Body of pancreas (tissue), 4 donors: ENCODE measurements around the gene CD248. TPM values are rescaled to one million over a fixed set of nuclear protein-coding genes. Genes with fewer than 3 reads are reported as not detected.

ENCODE experiments used
- ATAC-seq: fragments of 150-250 bp; one replicate; pipeline ENCODE4 v1.9.1; 2016
- DNase-seq, 4 donors: peaks; one replicate each; pipeline ENCODE4 v3.0.0-alpha.2; 2019
- H3K27ac ChIP-seq, 4 donors: fragments of 200-600 bp; sonication (generic); 1 replicate in 3 of 4; 2 replicates in 1 of 4; pipeline versions ENCODE4 v1.5.1 to v1.6.1; 2016 to 2019; ENCODE audit warnings: mild to moderate bottlenecking in 1 of 4, mixed read lengths in 1 of 4, moderate library complexity in 1 of 4
- H3K27me3 ChIP-seq, 2 donors: fragments of 200-600 bp; sonication (generic); one replicate each; pipeline ENCODE4 v1.6.0; 2016; ENCODE audit warnings: mild to moderate bottlenecking in 1 of 2
- H3K36me3 ChIP-seq, 2 donors: fragments of 200-600 bp; sonication (generic); replicated peaks in 1 of 2; 2 replicates each; pipeline ENCODE4 v1.5.1; 2016; ENCODE audit warnings: low read depth in 2 of 2; ENCODE audit not compliant: insufficient read depth in 1 of 2
- H3K4me1 ChIP-seq: fragments of 200-600 bp; sonication (generic); one replicate; pipeline ENCODE4 v1.6.0; 2016
- H3K4me3 ChIP-seq, 2 donors: fragments of 200-600 bp; sonication (generic); 1 replicate in 1 of 2; 2 replicates in 1 of 2; pipeline ENCODE4 v1.5.1; 2016 to 2019
- H3K9me3 ChIP-seq, 3 donors: fragments of 200-600 bp; sonication (generic); 1 replicate in 2 of 3; 2 replicates in 1 of 3; pipeline ENCODE4 v1.5.1; 2016
- CTCF ChIP-seq, 7 experiments: fragments of 450-650 bp in 4 of 7; fragments of 200-600 bp in 3 of 7; sonication (generic) in 3 of 7; IDR thresholded peaks; one replicate each; pipeline ENCODE4 v1.5.1; 2016 to 2019; ENCODE audit warnings: antibody characterized with exemption in 7 of 7
- POLR2A ChIP-seq, 3 donors: fragments of 450-650 bp; IDR thresholded peaks; one replicate each; pipeline ENCODE4 v1.6.1; 2016; ENCODE audit warnings: antibody characterized with exemption in 3 of 3, mild to moderate bottlenecking in 2 of 3
- WGBS, 2 donors: methylation state at CpG; one replicate each; pipeline ENCODE4 v1.1.5; 2017; 5-methylcytosine and 5-hydroxymethylcytosine counted together
- intact Hi-C: fragments of 100-400 bp; cut with DNase I; formaldehyde crosslinking; loops from one replicate; pipeline ENCODE4 v1.15.1; 2023
- total RNA-seq, 2 donors: library from RNA; depleted of rRNA; stranded (reverse); fragments of >200 nt; gene quantifications; one replicate each; pipeline ENCODE4 v1.1.0, GENCODE V29; 2016

CD248 gene
- total RNA-seq, 2 donors from 2014 or later, result 10.6 to 86.0 TPM

- peaks cover 11 to 29% of the 10 kb centered on the region in 2 donors for H3K36me3 ChIP-seq
- 87 to 88% methylated on average over 8 to 14 of the region's 14 CpGs for WGBS, 2 donors
- TF ChIP-seq POLR2A (IDR thresholded peaks at IDR 0.05) (no peak), CTCF (IDR thresholded peaks at IDR 0.05) (no peak)
These were observed 40.7 kb downstream of the CD248 start for GRCh38 chr11:66275984-66276612.

GRCh38 chr11:66275396-66275795 lies 41.4 kb downstream of the CD248 start:
- H3K4me3 ChIP-seq, result no peak overlapping the region
- peaks cover 12% of the 10 kb centered on the region for H3K4me1 ChIP-seq
- intact Hi-C loops, result no loop called here
- ATAC-seq, result no peak
- DNase-seq, result no peak
- no peaks in the 10 kb centered on the region for H3K27me3 ChIP-seq
- TF ChIP-seq CTCF (IDR thresholded peaks at IDR 0.05) (no peak), POLR2A (IDR thresholded peaks at IDR 0.05) (no peak)
- H3K9me3 ChIP-seq, result no peaks in the 10 kb centered on the region
- no peak overlapping the region for H3K27ac ChIP-seq
- H3K36me3 ChIP-seq, result peaks cover 11 to 29% of the 10 kb centered on the region in 2 donors
- 85 to 91% methylated on average over 6 to 8 of the region's 8 CpGs for WGBS, 2 donors

More at GRCh38 chr11:66275984-66276612, 40.7 kb downstream of the CD248 start:
- no peaks in the 10 kb centered on the region for H3K9me3 ChIP-seq
- H3K27me3 ChIP-seq, result no peaks in the 10 kb centered on the region
- no peak overlapping the region for H3K4me3 ChIP-seq
- DNase-seq (no peak), ATAC-seq (no peak)
- peaks cover 9% of the 10 kb centered on the region for H3K4me1 ChIP-seq
- no peak overlapping the region for H3K27ac ChIP-seq
- intact Hi-C loops, result no loop called here

- no peak for DNase-seq
- Histone ChIP-seq H3K4me1 (peaks cover 23% of the 10 kb centered on the region), H3K27ac (no peak overlapping the region), H3K27me3 (no peaks in the 10 kb centered on the region), H3K36me3 (peaks cover 11 to 29% of the 10 kb centered on the region in 2 donors), H3K9me3 (no peaks in the 10 kb centered on the region), H3K4me3 (no peak overlapping the region)
- intact Hi-C loops, result no loop called here
- no peak for TF ChIP-seq POLR2A (IDR thresholded peaks at IDR 0.05)
- no peak for TF ChIP-seq CTCF (IDR thresholded peaks at IDR 0.05)
- no peak for ATAC-seq
- 38 to 69% methylated on average over 1 of the region's 1 CpG for WGBS, 2 donors
These were observed 42.6 kb downstream of the CD248 start for GRCh38 chr11:66274219-66274618.

- peaks cover 26% of the 10 kb centered on the region for H3K4me1 ChIP-seq
- intact Hi-C loops, result no loop called here
- no peak overlapping the region for H3K27ac ChIP-seq
- H3K36me3 ChIP-seq, result peaks cover 11 to 29% of the 10 kb centered on the region in 2 donors
- H3K4me3 ChIP-seq, result no peak overlapping the region
- H3K27me3 ChIP-seq, result no peaks in the 10 kb centered on the region
- DNase-seq (no peak), ATAC-seq (no peak)
- H3K9me3 ChIP-seq, result no peaks in the 10 kb centered on the region
- TF ChIP-seq CTCF (IDR thresholded peaks at IDR 0.05) (no peak), POLR2A (IDR thresholded peaks at IDR 0.05) (no peak)
- 92 to 100% methylated on average over 2 of the region's 2 CpGs for WGBS, 2 donors
These were observed 44.2 kb downstream of the CD248 start for GRCh38 chr11:66272596-66272995.

GRCh38 chr11:66271816-66272215 lies 45.0 kb downstream of the CD248 start:
- Histone ChIP-seq H3K27me3 (no peaks in the 10 kb centered on the region), H3K4me3 (no peak overlapping the region), H3K27ac (no peak overlapping the region), H3K9me3 (no peaks in the 10 kb centered on the region), H3K36me3 (peaks cover 11 to 29% of the 10 kb centered on the region in 2 donors), H3K4me1 (peaks cover 26% of the 10 kb centered on the region)
- intact Hi-C loops, result no loop called here
- ATAC-seq, result no peak
- TF ChIP-seq POLR2A (IDR thresholded peaks at IDR 0.05), result no peak
- no peak for TF ChIP-seq CTCF (IDR thresholded peaks at IDR 0.05)
- WGBS, 2 donors, result 94 to 95% methylated on average over 4 to 7 of the region's 7 CpGs
- DNase-seq, result no peak
